ENCODE data around the gene PPP1R12C.

GRCh38 chr19:55113570-55114039 is 3.8 kb downstream of the PPP1R12C start:
- TF ChIP-seq CTCF (IDR thresholded peaks at IDR 0.05; ENCODE audit: low read length) (no peak), EZH2 (IDR thresholded peaks at IDR 0.05; ENCODE audit: borderline replicate concordance, low read length) (no peak)

Measured in OCI-LY1 (cell line).